HG03378 (cell line): ENCODE measurements around the gene COMMD10.
"Not testable (repeated sequence)": the region's sequence is repeated elsewhere in the genome, so short reads cannot be mapped to it uniquely, and the experiment has no call there.

Experiments
- ATAC-seq: cut with Tn5 transposase; IDR thresholded peaks from one replicate; pipeline ENCODE4 v1.9.1; 2021; ENCODE audit warnings: mild to moderate bottlenecking, moderate library complexity; ENCODE audit not compliant: unreplicated experiment

COMMD10 gene

GRCh38 chr5:116091416-116091815 is 6.6 kb downstream of the COMMD10 start:
- no peak for ATAC-seq

DNA sequence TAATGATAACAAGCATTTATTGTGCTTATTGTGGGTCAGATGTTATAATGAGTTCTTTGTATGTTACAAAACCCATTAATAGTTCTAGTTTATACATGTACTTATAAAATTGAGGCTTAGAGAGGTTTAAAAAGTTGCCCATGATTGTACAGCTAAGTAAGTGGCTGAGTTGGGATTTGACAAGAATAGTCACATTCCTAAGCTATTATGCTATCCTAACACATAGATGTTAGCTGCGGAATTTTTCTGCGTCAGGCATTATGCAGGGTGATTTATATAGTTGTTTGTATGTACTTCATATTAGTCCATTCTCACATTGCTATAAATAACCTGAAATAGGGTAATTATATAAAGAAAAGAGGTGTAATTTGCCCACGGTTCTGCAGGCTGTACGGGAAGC is 12.5 kb downstream of the COMMD10 start:
- no peak for ATAC-seq

DNA sequence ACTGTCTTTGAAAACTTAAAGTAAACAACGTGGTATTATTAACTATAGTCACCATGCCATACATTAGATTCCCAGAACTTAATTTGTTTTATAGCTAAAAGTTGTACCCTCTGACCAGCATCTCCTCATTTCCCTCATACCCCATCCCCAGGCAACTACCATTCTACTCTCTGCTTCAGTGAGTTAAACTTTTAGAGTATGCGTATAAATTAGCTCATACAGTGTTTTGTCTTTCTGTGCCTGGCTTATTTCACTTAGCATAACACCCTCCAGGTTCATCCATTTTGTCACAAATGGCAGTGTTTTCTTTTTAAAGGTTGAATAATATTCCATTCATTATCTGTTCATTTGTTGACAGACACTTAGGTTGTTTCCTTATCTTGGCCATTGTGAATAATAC is 14.2 kb downstream of the COMMD10 start:
- ATAC-seq = no peak

DNA sequence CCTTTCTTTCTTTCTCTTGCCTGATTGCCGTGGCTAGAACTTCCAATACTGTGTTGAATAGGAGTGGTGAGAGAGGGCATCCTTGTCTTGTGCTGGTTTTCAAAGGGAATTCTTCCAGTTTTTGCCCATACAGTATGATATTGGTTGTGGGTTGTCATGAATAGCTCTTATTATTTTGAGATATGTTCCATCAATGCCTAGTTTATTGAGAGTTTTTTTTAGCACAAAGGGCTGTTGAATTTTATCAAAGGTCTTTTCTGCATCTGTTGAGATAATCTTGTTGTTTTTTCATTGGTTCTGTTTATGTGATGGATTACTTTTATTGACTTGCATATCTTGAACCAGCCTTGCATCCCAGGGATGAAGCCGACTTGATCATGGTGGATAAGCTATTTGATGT is 20.1 kb downstream of the COMMD10 start:
- ATAC-seq = not testable (repeated sequence)

DNA sequence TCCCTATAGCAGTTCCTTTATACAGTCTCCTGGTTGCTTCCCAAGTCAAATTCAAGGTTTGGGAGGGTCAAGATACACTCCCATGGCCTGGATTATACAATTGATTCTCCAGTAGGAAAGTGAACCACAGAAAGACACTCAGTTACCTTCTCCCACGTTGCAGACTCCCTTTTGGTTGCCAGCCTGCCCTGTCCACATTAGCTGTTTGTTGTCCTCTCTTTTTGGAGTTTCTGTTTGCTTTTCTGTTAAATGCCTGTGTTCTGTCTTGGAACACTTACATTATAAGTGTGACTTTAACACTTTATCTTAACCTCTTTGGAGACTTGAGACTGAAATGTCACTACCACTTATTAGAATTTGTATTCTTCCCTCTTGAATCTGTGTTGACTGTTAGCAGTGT is 30.3 kb downstream of the COMMD10 start:
- no peak for ATAC-seq

GRCh38 chr5:116130471-116130870 is 45.6 kb downstream of the COMMD10 start:
- no peak for ATAC-seq

DNA sequence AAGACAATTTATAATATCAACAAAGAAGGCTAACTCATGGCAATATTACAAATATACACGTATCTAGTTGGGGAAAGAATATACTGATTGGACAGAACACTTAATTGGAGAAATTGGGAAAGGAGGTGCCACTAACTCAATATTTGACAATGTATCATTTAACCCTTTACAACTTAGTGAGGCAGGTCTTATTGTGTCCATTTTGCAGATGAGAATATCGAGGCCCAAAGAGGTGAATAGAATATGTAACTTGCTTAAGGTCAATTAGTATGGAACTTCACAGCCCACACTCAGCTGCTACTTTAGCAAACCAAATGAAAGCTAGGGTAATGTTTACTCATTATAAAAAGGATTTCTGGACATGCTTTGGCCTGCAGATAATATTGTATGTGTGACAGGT is 46.2 kb downstream of the COMMD10 start:
- ATAC-seq = no peak

DNA sequence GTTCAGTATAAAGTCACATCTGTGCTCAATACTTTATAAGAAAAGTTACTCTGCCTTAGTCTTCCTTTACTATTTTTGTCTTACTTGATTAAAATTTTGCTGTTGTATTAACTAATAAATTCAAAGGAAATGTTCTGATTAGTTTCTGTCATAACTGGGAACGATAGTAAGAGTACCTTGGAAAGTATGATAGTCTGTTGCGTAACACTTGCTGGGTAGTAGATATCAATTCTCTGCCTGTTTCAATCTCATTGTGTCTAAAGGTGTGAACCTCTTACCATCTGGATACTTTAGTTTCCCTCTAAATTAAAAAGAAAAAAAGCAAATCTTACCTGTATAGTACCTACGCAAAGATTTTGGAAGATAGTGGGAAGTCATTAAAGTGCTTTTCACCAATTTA is 48.5 kb downstream of the COMMD10 start:
- ATAC-seq = no peak

DNA sequence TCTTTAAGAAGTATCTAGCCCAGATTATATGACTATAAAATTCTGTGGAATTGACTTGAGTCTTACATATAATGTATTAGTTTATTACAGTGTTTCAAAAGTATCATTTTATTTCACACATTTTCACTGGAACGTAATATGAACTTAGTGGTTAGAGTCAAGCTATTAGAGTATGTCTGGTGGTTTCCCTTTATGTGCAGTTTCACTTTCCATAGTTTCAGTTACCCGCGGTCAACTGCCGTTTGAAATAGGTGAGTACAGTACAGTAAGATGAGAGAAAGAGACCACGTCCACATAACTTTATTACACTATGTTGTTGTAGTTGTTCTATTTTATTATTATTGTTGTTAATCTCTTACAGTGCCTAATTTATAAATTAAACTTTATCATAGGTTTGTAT is 50.5 kb downstream of the COMMD10 start:
- ATAC-seq = peak; percentile 100

GRCh38 chr5:116137544-116138378 is 52.9 kb downstream of the COMMD10 start:
- peak; percentile 39 for ATAC-seq

DNA sequence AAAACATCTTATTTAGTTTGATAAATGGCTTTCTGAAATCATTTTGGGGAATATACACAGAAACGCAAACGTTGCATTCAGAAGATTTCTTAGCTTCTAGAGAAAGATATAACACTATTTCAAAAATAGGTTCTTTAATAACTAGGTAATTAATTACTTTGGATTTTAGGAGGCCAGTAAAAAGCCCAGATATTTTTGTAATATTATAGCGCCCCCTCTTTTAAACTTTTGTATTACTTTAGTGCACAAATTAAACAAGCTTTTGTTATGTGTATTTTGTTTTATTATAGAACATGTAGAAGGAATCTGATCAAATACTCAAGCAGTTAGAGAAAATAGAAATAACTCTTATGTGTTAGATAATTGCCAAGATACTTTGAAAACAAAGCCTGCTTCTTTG is 57.7 kb downstream of the COMMD10 start:
- ATAC-seq = no peak

DNA sequence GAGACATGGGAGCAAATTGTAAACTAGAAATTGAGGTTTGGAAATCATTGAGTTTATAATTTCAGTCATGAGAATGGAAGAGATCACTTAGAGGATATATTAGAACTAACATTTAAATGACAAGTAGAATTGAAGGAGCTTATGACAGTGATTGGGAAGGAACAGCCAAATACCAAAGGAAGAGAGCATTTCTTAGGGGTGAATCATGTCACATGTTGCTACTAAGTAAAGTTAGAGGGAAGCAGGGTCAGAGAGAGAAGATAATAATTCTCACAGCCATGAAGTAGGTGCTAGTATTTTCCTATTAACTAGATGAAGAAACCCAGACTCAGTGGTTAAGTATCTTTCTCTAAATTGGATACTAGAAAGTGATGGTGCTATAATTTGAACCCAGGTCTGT is 59.3 kb downstream of the COMMD10 start:
- ATAC-seq = no peak

GRCh38 chr5:116144991-116145390 is 60.2 kb downstream of the COMMD10 start:
- ATAC-seq = no peak

DNA sequence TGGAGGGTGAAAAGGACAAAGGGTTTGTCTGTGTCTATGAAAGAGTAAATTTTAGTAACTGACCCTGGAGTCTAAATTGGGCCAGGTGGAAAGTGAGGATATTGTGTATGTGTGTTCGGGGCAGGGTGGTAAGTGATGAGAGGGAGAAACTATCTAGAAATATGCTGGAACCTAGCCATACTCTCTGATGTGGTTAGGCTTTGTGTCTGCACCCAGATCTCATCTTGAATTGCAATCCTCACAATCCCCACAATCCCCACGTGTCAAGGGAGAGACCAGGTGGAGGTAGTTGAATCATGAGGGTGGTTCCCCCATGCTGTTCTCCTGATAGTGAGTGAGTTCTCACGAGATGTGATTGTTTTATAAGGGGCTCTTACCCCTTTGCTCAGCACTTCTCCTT is 60.6 kb downstream of the COMMD10 start:
- no peak for ATAC-seq

DNA sequence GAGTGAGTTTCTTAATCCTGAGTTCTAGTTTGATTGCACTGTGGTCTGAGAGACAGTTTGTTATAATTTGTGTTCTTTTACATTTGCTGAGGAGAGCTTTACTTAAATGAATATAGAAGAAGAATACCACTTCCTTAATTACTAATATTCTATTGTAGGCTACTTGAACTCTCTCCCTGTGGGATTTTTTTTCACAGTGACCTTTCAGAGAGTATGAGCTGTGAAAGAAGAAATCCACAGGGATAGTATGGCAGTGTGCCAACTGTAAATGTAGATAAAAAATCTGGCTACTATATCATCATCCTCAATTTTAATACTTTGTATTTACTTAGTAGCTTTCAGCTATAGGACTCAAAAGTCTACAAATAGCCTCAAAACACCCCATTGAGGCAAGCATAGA is 67.3 kb downstream of the COMMD10 start:
- no peak for ATAC-seq

DNA sequence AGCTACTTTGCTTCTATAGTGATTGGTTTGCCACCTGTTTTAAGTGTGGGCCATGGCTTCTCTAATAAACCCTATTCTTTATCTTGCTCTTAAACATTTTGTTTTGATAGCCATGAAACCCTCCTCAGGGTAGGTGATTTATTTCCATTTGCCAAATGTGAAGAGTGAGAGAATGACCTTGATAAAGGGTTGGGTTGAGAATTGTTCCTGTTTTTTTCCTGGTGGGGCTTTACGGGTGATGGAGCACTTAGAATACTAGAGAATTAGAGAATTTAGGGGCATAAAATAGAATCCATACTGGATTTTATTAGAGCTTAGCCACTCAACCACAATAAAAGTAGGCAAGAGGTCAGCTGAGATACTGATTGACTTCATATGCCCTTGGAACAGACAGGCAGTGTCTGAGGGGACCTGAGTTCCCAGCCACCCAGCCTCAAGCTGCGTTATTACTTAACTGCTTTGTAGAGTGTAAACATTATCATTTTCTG is 68.9 kb downstream of the COMMD10 start:
- no peak for ATAC-seq

- ATAC-seq = no peak
These were observed 69.4 kb downstream of the COMMD10 start for GRCh38 chr5:116154252-116154651.

GRCh38 chr5:116154931-116155330 is 70.1 kb downstream of the COMMD10 start:
- no peak for ATAC-seq

- no peak for ATAC-seq
These were observed 73.1 kb downstream of the COMMD10 start for GRCh38 chr5:116157902-116158301.

GRCh38 chr5:116159006-116159405 is 74.2 kb downstream of the COMMD10 start:
- ATAC-seq = no peak

DNA sequence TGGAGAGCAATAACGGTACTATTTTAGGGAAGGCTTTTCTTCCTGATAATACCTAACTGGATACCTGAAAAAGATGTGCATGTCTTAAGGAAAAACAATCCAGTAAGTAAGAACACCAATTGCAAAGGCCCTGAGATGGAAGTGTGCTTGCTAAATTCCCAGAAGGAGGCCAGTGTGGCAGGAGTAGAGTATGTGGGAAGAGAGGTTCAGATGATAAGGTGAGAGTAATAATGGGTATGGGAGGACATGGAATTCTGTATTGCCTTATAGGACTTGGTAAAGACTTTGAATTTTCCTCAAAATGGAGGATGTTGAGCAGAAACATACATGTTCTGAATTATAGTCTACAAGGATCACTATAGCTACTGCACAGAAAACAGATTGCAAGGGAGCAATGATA is 89.3 kb downstream of the COMMD10 start:
- ATAC-seq = no peak

DNA sequence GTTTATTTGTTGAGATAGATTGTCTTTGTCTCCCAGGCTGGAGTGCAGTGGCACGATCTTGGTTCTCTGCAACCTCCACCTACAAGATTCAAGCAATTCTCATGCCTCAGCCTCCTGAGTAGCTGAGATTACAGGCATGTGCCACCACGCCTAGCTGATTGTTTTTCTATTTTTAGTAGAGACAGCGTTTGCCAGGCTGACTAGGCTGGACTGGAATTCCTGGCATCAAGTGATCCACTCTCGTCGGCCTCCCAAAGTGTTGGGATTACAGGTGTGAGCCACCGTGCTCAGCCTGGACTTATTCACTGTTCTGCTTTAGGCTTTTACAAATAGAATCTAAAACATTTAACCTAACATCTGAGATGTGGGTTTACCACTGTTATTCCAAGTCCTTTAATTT is 91.3 kb downstream of the COMMD10 start:
- ATAC-seq = no peak

DNA sequence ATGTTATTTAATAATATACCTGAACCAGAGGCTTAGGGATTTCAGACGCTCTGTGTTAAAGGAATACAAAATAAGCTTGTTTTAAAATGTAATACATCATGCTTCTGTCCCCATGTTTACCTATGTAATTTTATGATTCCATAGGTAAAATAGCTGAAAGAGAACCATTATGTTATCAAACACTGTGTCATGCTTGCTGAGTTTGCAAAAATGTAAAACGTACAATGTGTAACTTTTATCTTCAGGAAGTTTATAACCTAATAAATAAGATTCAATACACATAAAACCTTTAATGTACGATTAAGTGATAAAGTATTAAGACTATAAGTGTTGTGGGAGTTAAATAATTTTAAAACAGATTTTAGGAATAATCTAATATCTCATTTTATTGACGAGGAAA is 94.1 kb downstream of the COMMD10 start:
- ATAC-seq = no peak
